HG03064 (cell line): ENCODE data around the gene MYO1F.
"Not testable (repeated sequence)": the region's sequence is repeated elsewhere in the genome, so short reads cannot be mapped to it uniquely, and the experiment has no call there.

Source experiments
- ATAC-seq: cut with Tn5 transposase; IDR thresholded peaks from one replicate; pipeline ENCODE4 v1.9.1; 2021; ENCODE audit warnings: low read depth; ENCODE audit not compliant: unreplicated experiment

The MYO1F gene

GRCh38 chr19:8525401-8525684 is 51.9 kb downstream of the MYO1F start:
- ATAC-seq = no peak

GRCh38 chr19:8519388-8519787 is 57.9 kb downstream of the MYO1F start:
- no peak for ATAC-seq

- ATAC-seq = no peak
These were observed 58.7 kb downstream of the MYO1F start for GRCh38 chr19:8518536-8518935.

GRCh38 chr19:8517551-8518442 is 59.4 kb downstream of the MYO1F start:
- no peak for ATAC-seq

GRCh38 chr19:8515317-8515716 is 61.9 kb downstream of the MYO1F start:
- no peak for ATAC-seq

GRCh38 chr19:8514505-8515009 is 62.7 kb downstream of the MYO1F start:
- not testable (repeated sequence) for ATAC-seq

- peak; percentile 78 for ATAC-seq
These were observed 63.3 kb downstream of the MYO1F start, which contains the start of gene ZNF414 for GRCh38 chr19:8513687-8514504. TSS of gene ZNF414 (minus strand) at chr19:8514167. CDS start at chr19:8514046, 121 bp downstream.

GRCh38 chr19:8513036-8513686 is 64.1 kb downstream of the MYO1F start:
- no peak for ATAC-seq

- ATAC-seq = no peak
These were observed 64.9 kb downstream of the MYO1F start for GRCh38 chr19:8512115-8512967.

- ATAC-seq = no peak
These were observed 65.6 kb downstream of the MYO1F start for GRCh38 chr19:8511573-8512101.

- ATAC-seq = no peak
These were observed 66.6 kb downstream of the MYO1F start for GRCh38 chr19:8510589-8511115.

GRCh38 chr19:8506402-8506957 is 70.8 kb downstream of the MYO1F start:
- ATAC-seq = no peak

- ATAC-seq = no peak
These were observed 71.4 kb downstream of the MYO1F start for GRCh38 chr19:8505680-8506401.

- no peak for ATAC-seq
These were observed 72.3 kb downstream of the MYO1F start for GRCh38 chr19:8504919-8505318.

- ATAC-seq = no peak
These were observed 73.1 kb downstream of the MYO1F start for GRCh38 chr19:8504171-8504570.

- no peak for ATAC-seq
These were observed 73.7 kb downstream of the MYO1F start for GRCh38 chr19:8503510-8503909.

GRCh38 chr19:8501981-8502380 is 75.3 kb downstream of the MYO1F start:
- ATAC-seq = no peak

- ATAC-seq = no peak
These were observed 75.7 kb downstream of the MYO1F start for GRCh38 chr19:8501516-8501915.

GRCh38 chr19:8500158-8500557 is 77.1 kb downstream of the MYO1F start:
- no peak for ATAC-seq
